Measurements from ENCODE around the gene INPP4A. TPM values are rescaled to one million over a fixed set of nuclear protein-coding genes. Genes with fewer than 3 reads are reported as not detected.
A peak's percentile ranks its signal among the peaks of the same experiment; 100 is the strongest.

Gene INPP4A
- total and polyA plus RNA-seq, 12 donors, result 3.8 to 31.2 (median 21.1) TPM

- WGBS, 2 donors, result 99% methylated on average over 13 of the region's 13 CpGs
- Histone ChIP-seq H3K36me3 (peaks cover 0 to 97% (median 22%) of the 10 kb centered on the region in 9 donors), H3K4me1 (peaks cover 16 to 76% (median 61%) of the 10 kb centered on the region in 9 donors), H3K27me3 (no peaks in the 10 kb centered on the region), H3K4me3 (no peak overlapping the region), H3K9me3 (no peaks in the 10 kb centered on the region), H3K27ac (peak overlapping the region in 7 of 10 donors; percentile 3 to 89 (median 79))
- intact Hi-C loops (cut with DNase I), result loop anchor here in 3 of 10 donors (5.0 to 10.0 kb wide), 4 partner anchors 116 to 149 kb away; partner anchors contain the start of gene INPP4A (in 2 of the 3)
- no peak for ATAC-seq
- DNase-seq, result no peak
- no peak for TF ChIP-seq CTCF (IDR thresholded peaks at IDR 0.05)
These were observed 118.7 kb downstream of the INPP4A start for GRCh38 chr2:98563394-98563793.

- no peaks in the 10 kb centered on the region for H3K9me3 ChIP-seq
- no peak for TF ChIP-seq CTCF (IDR thresholded peaks at IDR 0.05)
- intact Hi-C loops (cut with DNase I), result loop anchor here in 3 of 10 donors (5.0 to 10.0 kb wide), 5 partner anchors 43 to 150 kb away; partner anchors contain the start of genes INPP4A (in 2 of the 3), COA5 (in 1 of the 3) and UNC50 (in 1 of the 3)
- H3K27me3 ChIP-seq, result no peaks in the 10 kb centered on the region
- DNase-seq (no peak), ATAC-seq (peak in 2 of 8 donors; percentile 22 to 54)
- peaks cover 0 to 97% (median 29%) of the 10 kb centered on the region in 9 donors for H3K36me3 ChIP-seq
- peak overlapping the region in 8 of 10 donors; percentile 0 to 89 (median 48) for H3K27ac ChIP-seq
- 64 to 75% methylated on average over 17 of the region's 17 CpGs for WGBS, 2 donors
- H3K4me1 ChIP-seq, result peaks cover 16 to 72% (median 60%) of the 10 kb centered on the region in 9 donors
- H3K4me3 ChIP-seq, result no peak overlapping the region
These were observed 120.0 kb downstream of the INPP4A start for GRCh38 chr2:98564541-98565132.

- no peak for TF ChIP-seq CTCF (IDR thresholded peaks at IDR 0.05)
- Histone ChIP-seq H3K27ac (peak overlapping the region in 5 of 10 donors; percentile 61 to 89 (median 63)), H3K36me3 (peaks cover 0 to 98% (median 29%) of the 10 kb centered on the region in 9 donors), H3K4me3 (no peak overlapping the region), H3K4me1 (peaks cover 16 to 67% (median 57%) of the 10 kb centered on the region in 9 donors), H3K9me3 (no peaks in the 10 kb centered on the region), H3K27me3 (no peaks in the 10 kb centered on the region)
- DNase-seq (no peak), ATAC-seq (no peak)
- intact Hi-C loops (cut with DNase I), result loop anchor here in 2 of 10 donors (5.0 to 10.0 kb wide), 3 partner anchors 42 to 151 kb away; partner anchors contain the start of genes COA5 (in 1 of the 2), INPP4A (in 1 of the 2) and UNC50 (in 1 of the 2)
- WGBS, 2 donors, result 75 to 76% methylated on average over 9 of the region's 9 CpGs
These were observed 120.7 kb downstream of the INPP4A start for GRCh38 chr2:98565286-98565860.

GRCh38 chr2:98565941-98566340 lies 121.3 kb downstream of the INPP4A start:
- intact Hi-C loops (cut with DNase I), result loop anchor here in 2 of 10 donors (5.0 to 10.0 kb wide), 3 partner anchors 41 to 151 kb away; partner anchors contain the start of genes COA5 (in 1 of the 2), INPP4A (in 1 of the 2) and UNC50 (in 1 of the 2)
- TF ChIP-seq CTCF (IDR thresholded peaks at IDR 0.05), result no peak
- no peaks in the 10 kb centered on the region for H3K27me3 ChIP-seq
- ATAC-seq, result no peak
- H3K4me1 ChIP-seq, result peaks cover 13 to 61% (median 53%) of the 10 kb centered on the region in 9 donors
- H3K4me3 ChIP-seq, result no peak overlapping the region
- H3K9me3 ChIP-seq, result no peaks in the 10 kb centered on the region
- peak overlapping the region in 4 of 10 donors; percentile 61 to 89 (median 62) for H3K27ac ChIP-seq
- DNase-seq, result no peak
- peaks cover 0 to 98% (median 29%) of the 10 kb centered on the region in 9 donors for H3K36me3 ChIP-seq
- 95 to 96% methylated on average over 19 of the region's 19 CpGs for WGBS, 2 donors
